ENCODE results near the gene KRT82.

- TF ChIP-seq MAX (IDR thresholded peaks at IDR 0.05) (no peak), CTCF (IDR thresholded peaks at IDR 0.05; ENCODE audit: low read depth, low read length, missing input control) (no peak), ZBTB33 (IDR thresholded peaks at IDR 0.05) (no peak), YY1 (IDR thresholded peaks at IDR 0.05) (no peak), EGR1 (IDR thresholded peaks at IDR 0.05; ENCODE audit: low read depth in 2 of 2) (no peak), JUND (IDR thresholded peaks at IDR 0.05) (no peak), REST (IDR thresholded peaks at IDR 0.05) (no peak)
These were observed 49.9 kb downstream of the KRT82 start for GRCh38 chr12:52356031-52356761.

Data from liver (tissue), 3 donors.